Measurements from ENCODE around the gene ZNF708.
"Not testable (repeated sequence)": the region's sequence is repeated elsewhere in the genome, so short reads cannot be mapped to it uniquely, and the experiment has no call there.

DNA sequence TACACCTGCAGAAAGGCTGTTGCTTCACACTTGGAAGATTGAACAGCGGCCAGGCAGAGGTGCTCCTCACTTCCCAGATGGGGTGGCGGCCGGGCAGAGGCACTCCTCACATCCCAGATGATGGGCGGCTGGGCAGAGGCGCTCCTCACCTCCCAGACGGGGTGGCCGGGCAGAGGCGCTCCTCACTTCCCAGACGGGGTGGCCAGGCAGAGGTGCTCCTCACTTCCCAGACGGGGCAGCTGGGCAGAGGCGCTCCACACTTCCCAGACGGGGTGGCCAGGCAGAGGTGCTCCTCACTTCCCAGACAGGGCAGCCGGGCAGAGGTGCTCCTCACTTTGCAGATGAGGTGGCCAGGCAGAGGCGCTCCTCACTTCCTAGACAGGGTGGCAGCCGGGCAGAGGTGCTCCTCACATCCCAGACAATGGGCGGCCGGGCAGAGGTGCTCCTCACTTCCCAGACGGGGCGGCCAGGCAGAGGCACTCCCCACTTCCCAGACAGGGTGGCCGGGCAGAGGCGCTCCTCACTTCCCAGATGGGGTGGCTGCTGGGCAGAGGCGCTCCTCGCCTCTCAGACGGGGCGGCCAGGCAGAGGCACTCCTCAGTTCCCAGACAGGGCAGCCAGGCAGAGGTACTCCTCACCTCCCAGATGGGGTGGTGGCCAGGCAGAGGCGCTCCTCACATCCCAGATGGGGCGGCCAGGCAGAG is 69.6 kb downstream of the ZNF708 start:
- TF ChIP-seq, protein P1, sequence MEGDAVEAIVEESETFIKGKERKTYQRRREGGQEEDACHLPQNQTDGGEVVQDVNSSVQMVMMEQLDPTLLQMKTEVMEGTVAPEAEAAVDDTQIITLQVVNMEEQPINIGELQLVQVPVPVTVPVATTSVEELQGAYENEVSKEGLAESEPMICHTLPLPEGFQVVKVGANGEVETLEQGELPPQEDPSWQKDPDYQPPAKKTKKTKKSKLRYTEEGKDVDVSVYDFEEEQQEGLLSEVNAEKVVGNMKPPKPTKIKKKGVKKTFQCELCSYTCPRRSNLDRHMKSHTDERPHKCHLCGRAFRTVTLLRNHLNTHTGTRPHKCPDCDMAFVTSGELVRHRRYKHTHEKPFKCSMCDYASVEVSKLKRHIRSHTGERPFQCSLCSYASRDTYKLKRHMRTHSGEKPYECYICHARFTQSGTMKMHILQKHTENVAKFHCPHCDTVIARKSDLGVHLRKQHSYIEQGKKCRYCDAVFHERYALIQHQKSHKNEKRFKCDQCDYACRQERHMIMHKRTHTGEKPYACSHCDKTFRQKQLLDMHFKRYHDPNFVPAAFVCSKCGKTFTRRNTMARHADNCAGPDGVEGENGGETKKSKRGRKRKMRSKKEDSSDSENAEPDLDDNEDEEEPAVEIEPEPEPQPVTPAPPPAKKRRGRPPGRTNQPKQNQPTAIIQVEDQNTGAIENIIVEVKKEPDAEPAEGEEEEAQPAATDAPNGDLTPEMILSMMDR (IDR thresholded peaks at IDR 0.05): not testable (repeated sequence)
- TF ChIP-seq EZH2 (IDR thresholded peaks at IDR 0.05; ENCODE audit: borderline replicate concordance, insufficient read depth, low read depth, low read length, poor library complexity, severe bottlenecking): not testable (repeated sequence)

Data from B cell (primary cell).